ENCODE results near the gene KCNT2.

DNA sequence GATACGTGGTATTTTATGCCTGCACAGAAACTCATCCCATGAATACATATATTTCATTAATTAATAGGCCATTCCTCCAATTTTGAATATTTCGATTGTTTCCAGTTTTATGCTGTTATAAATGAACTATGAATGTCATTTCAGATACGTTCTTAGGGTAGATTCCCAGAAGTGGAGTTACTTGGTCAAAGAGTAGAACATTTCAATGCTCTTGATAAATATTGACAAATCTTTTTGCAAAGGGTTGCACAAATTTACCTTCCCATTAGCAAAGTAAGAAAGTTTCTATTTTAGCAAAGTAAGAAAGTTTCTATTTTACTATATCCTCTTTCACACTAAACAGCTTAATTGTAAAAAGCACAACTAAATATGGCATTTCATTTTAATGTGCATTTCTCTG, 48.9 kb downstream of the KCNT2 start:
- TF ChIP-seq, protein P1, sequence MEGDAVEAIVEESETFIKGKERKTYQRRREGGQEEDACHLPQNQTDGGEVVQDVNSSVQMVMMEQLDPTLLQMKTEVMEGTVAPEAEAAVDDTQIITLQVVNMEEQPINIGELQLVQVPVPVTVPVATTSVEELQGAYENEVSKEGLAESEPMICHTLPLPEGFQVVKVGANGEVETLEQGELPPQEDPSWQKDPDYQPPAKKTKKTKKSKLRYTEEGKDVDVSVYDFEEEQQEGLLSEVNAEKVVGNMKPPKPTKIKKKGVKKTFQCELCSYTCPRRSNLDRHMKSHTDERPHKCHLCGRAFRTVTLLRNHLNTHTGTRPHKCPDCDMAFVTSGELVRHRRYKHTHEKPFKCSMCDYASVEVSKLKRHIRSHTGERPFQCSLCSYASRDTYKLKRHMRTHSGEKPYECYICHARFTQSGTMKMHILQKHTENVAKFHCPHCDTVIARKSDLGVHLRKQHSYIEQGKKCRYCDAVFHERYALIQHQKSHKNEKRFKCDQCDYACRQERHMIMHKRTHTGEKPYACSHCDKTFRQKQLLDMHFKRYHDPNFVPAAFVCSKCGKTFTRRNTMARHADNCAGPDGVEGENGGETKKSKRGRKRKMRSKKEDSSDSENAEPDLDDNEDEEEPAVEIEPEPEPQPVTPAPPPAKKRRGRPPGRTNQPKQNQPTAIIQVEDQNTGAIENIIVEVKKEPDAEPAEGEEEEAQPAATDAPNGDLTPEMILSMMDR (IDR thresholded peaks at IDR 0.05), result no peak
- TF ChIP-seq POLR2A (IDR thresholded peaks at IDR 0.05), result no peak
